Measurements from ENCODE around the gene LENG1.

- TF ChIP-seq BDP1 (IDR thresholded peaks at IDR 0.05; ENCODE audit: insufficient read depth, insufficient read length) = no peak
- TF ChIP-seq, protein P1, sequence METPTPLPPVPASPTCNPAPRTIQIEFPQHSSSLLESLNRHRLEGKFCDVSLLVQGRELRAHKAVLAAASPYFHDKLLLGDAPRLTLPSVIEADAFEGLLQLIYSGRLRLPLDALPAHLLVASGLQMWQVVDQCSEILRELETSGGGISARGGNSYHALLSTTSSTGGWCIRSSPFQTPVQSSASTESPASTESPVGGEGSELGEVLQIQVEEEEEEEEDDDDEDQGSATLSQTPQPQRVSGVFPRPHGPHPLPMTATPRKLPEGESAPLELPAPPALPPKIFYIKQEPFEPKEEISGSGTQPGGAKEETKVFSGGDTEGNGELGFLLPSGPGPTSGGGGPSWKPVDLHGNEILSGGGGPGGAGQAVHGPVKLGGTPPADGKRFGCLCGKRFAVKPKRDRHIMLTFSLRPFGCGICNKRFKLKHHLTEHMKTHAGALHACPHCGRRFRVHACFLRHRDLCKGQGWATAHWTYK (CRISPR knock-in tag; IDR thresholded peaks at IDR 0.05) = no peak
- no peak for TF ChIP-seq ZFP30 (CRISPR knock-in tag; IDR thresholded peaks at IDR 0.05; ENCODE audit: borderline replicate concordance)
- TF ChIP-seq, protein P2, sequence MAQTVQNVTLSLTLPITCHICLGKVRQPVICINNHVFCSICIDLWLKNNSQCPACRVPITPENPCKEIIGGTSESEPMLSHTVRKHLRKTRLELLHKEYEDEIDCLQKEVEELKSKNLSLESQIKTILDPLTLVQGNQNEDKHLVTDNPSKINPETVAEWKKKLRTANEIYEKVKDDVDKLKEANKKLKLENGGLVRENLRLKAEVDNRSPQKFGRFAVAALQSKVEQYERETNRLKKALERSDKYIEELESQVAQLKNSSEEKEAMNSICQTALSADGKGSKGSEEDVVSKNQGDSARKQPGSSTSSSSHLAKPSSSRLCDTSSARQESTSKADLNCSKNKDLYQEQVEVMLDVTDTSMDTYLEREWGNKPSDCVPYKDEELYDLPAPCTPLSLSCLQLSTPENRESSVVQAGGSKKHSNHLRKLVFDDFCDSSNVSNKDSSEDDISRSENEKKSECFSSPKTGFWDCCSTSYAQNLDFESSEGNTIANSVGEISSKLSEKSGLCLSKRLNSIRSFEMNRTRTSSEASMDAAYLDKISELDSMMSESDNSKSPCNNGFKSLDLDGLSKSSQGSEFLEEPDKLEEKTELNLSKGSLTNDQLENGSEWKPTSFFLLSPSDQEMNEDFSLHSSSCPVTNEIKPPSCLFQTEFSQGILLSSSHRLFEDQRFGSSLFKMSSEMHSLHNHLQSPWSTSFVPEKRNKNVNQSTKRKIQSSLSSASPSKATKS (CRISPR knock-in tag; IDR thresholded peaks at IDR 0.05) = no peak
- TF ChIP-seq EZH2 (IDR thresholded peaks at IDR 0.05; ENCODE audit: borderline replicate concordance, low read depth, low read length) = no peak
- no peak for TF ChIP-seq CTCF (IDR thresholded peaks at IDR 0.05 in 2 of 3, conservative IDR thresholded peaks at IDR 0.05 in 1 of 3; ENCODE audit: insufficient read depth in 2 of 3, low read depth in 1 of 3, low read length in 3 of 3)
- no peak for TF ChIP-seq SREBF1 (IDR thresholded peaks at IDR 0.05; ENCODE audit: borderline replicate concordance, low read depth, low read length)
- TF ChIP-seq ZNF551 (CRISPR knock-in tag; IDR thresholded peaks at IDR 0.05) = no peak
- TF ChIP-seq POLR2AphosphoS5 (IDR thresholded peaks at IDR 0.05; ENCODE audit: control insufficient read depth, insufficient read depth, low read depth, low read length) = no peak
- TF ChIP-seq ZNF282 (CRISPR knock-in tag; IDR thresholded peaks at IDR 0.05) = no peak
Measured at GRCh38 chr19:54186934-54187381, 27.4 kb upstream of the LENG1 start.

Data from K562 (cell line).